MV-4-11 (cell line): Measurements from ENCODE around the gene ZSWIM4.

Experiments used
- DNase-seq: peaks from one replicate; lab custom pipeline; 2025; lab: John Stamatoyannopoulos, UW

Gene ZSWIM4

DNA sequence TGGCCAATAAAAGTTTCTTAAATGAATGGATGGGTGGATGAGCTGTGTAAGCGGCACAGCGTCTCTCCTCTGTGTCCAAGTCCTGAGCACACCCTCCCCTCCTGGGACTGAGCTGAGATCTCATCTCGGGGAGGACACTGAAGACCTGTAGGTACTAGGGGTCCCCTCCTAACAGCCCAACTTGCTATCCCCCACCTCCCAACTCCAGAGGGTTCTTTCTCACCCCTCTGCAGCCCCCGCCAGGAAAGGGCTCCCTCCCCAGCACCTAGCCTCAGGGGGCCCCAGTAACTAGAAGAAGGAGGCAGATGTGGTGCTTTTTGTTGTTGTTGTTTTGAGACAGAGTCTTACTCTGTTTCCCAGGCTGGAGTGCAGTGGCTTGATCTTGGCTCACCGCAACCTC lies 80.6 kb downstream of the ZSWIM4 start:
- no peak for DNase-seq

DNA sequence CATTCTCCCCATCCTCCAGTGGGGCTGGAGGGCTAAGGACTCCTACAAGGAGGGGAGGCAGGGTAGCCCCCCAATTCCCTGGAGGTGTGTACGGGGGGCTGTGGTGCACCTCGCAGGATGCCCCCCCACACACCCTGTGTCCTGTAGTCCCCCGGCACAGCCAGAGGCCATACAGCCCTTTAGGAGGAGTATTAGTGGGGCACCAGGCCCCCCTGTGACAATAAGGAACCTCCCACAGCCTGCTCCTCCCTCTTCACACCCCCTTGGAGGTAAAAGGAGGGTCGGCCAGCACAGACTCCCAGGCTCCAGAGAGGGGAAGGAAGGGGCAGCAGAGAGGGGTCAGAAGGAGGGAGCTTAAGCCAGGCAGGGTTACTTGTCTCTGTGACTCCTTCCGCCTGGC lies 81.6 kb downstream of the ZSWIM4 start, which contains the start of gene NANOS3:
NANOS3 (plus strand) TSS at position 301 of the 400 bp plus-strand sequence. CDS start 115 bp downstream, outside the sequence.
- no peak for DNase-seq

- DNase-seq = no peak
These were observed 82.1 kb downstream of the ZSWIM4 start for GRCh38 chr19:13877303-13877702.

- DNase-seq = peak; percentile 95
These were observed 85.1 kb downstream of the ZSWIM4 start for GRCh38 chr19:13880059-13881043.

DNA sequence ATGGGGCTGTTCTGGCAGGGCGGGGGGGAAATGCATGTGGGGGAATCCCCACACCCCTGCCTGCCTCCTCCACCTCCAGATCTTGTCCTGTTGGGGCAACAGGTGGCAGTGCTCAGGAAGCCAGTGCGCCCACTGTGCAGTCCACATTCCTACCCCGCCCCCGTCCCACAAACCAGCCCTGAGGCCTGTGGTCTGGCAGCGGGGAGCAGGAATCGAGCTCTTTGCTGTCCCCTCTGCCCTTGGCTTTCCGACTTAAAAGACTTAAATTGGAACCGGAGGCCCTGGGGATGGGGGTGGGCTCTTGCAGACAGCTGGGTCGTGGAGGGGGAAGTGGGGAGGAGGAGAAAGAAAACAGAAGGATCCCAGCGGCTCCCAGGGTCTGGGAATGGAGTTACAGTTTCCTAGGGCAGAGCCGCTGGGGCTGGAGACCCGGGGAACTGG lies 86.0 kb downstream of the ZSWIM4 start:
- no peak for DNase-seq
